Measurements from ENCODE around the gene AVPI1.
"Not testable (repeated sequence)": the region's sequence is repeated elsewhere in the genome, so short reads cannot be mapped to it uniquely, and the experiment has no call there.

GRCh38 chr10:97642471-97643159 is 44.4 kb downstream of the AVPI1 start:
- TF ChIP-seq ZNF274 (IDR thresholded peaks at IDR 0.05; ENCODE audit: low read depth, low read length); YY1 (IDR thresholded peaks at IDR 0.05; ENCODE audit: insufficient read depth, insufficient read length); SUZ12 (IDR thresholded peaks at IDR 0.05; ENCODE audit: extremely low read depth, insufficient read depth, insufficient read length): not testable (repeated sequence)

Data from NT2/D1 (cell line).